ENCODE data around the gene SIRPD. TPM values are rescaled to one million over a fixed set of nuclear protein-coding genes. Genes with fewer than 3 reads are reported as not detected.

Gene SIRPD
- total and polyA plus RNA-seq, 2 of the 8 experiments (the other 6 are each of a cell fraction or from before 2014, with no cell fraction given) = not detected

DNA sequence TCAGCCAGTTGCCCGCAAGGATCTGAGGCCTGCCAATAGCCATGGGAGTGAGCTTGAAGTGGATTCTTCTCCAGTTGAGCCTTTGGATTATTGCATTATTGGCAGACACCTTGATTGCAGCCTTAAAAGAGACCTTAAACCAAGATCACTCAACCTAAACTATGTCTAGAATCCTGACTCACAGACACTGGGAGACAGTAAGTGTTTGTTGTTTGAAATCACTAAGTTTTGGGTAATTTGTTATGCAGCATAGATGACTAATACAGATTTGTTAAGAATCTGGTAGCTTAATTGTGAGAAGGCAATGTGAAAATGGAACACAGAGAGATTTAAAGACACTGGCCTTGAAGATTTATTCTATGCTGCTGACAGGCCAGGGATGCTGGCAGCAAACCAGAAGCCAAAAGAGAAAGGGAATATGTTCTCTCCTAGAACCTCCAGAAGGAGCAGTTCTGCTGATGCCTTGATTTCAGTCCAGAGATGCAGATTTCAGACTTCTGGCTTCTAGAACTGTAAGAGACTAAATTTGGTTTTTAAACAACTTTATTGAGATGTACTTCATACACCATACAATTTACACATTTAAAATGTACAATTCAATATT is 17.6 kb downstream of the SIRPD start:
- Histone ChIP-seq H3K79me1 (ENCODE audit: low read depth, low read length) (no peaks in the 10 kb centered on the region), H3K27ac (ENCODE audit: low read depth, low read length) (no peak overlapping the region), H3K56ac (replicated peaks; ENCODE audit: insufficient read length, low read depth, low read length) (no peak overlapping the region), H3K4me3 (ENCODE audit: extremely low read depth in 1 of 4, insufficient read depth in 2 of 4, low read depth in 3 of 4, low read length in 4 of 4) (no peak overlapping the region), H3K9me3 (ENCODE audit: insufficient read depth in 2 of 2, low read depth in 1 of 2, low read length in 1 of 2) (no peaks in the 10 kb centered on the region; a peak in 1 of 4 replicates), H3K23me2 (ENCODE audit: low read depth, low read length) (no peaks in the 10 kb centered on the region), H4K20me1 (replicated peaks in 1 of 2; ENCODE audit: control insufficient read depth in 1 of 2, insufficient read depth in 2 of 2, low read length in 2 of 2) (no peaks in the 10 kb centered on the region), H2BK5ac (ENCODE audit: low read depth, low read length) (no peak overlapping the region), H2BK12ac (ENCODE audit: low read depth, low read length) (no peak overlapping the region), H2BK20ac (ENCODE audit: low read length) (no peak overlapping the region), H2BK120ac (replicated peaks; ENCODE audit: low read depth, low read length) (no peak overlapping the region), H2AK5ac (ENCODE audit: low read depth, low read length) (no peak overlapping the region), H3K4me1 (replicated peaks in 1 of 4; ENCODE audit: control insufficient read depth in 3 of 4, insufficient read depth in 4 of 4, low read length in 3 of 4) (no peaks in the 10 kb centered on the region), H3K79me2 (ENCODE audit: control insufficient read depth in 1 of 2, insufficient read depth in 2 of 2, low read length in 2 of 2) (no peaks in the 10 kb centered on the region), H3K27me3 (replicated peaks in 1 of 4; ENCODE audit: control insufficient read depth in 3 of 4, extremely low read depth in 1 of 4, insufficient read depth in 3 of 4, low read length in 3 of 4) (no peaks in the 10 kb centered on the region; a peak in 1 of 7 replicates), H3K4me2 (ENCODE audit: insufficient read depth in 1 of 2, low read depth in 2 of 2, low read length in 2 of 2) (no peak overlapping the region), H2AFZ (ENCODE audit: low read length) (no peak overlapping the region), H3K23ac (ENCODE audit: insufficient read length) (no peak overlapping the region), H4K91ac (replicated peaks; ENCODE audit: insufficient read length, low read length) (no peak overlapping the region), H3K14ac (ENCODE audit: insufficient read length) (no peak overlapping the region), H3K36me3 (ENCODE audit: control insufficient read depth in 2 of 4, insufficient read depth in 4 of 4, low read length in 3 of 4) (no peaks in the 10 kb centered on the region), H4K8ac (ENCODE audit: extremely low read depth, insufficient read depth, low read length) (no peak overlapping the region), H4K5ac (ENCODE audit: insufficient read length, low read depth, low read length) (no peak overlapping the region), H2BK15ac (ENCODE audit: low read length) (no peak overlapping the region), H3K4ac (replicated peaks; ENCODE audit: insufficient read length, low read depth, low read length) (no peak overlapping the region), H3K18ac (ENCODE audit: extremely low read depth, low read length) (no peak overlapping the region), H3K9ac (replicated peaks in 1 of 4; ENCODE audit: extremely low read depth in 1 of 4, low read depth in 3 of 4, low read length in 3 of 4) (no peak overlapping the region)
- TF ChIP-seq SAP30 (IDR thresholded peaks at IDR 0.05; ENCODE audit: insufficient read depth, insufficient replicate concordance, low read length) (no peak), JUN (IDR thresholded peaks at IDR 0.05; ENCODE audit: low read depth, low read length) (no peak)
- 82% methylated on average over 1 of the region's 1 CpG; no CpG with 5 or more reads in 1 of the 2 experiments for WGBS, 2 experiments (ENCODE audit: extremely low coverage in 1 of 2, insufficient coverage in 1 of 2, insufficient read length in 1 of 2, insufficient replicate concordance in 2 of 2, low coverage in 1 of 2, low lambda C conversion rate in 2 of 2, missing lambda C conversion rate in 1 of 2)
- ChIA-PET CTCF (ENCODE audit: partially characterized antibody) (no interaction called here), POLR2A (ENCODE audit: partially characterized antibody) (no interaction called here)
- FAIRE-seq = no peak
- DNase-seq (ENCODE audit: low read depth in 1 of 2, low spot score in 2 of 2) = no peak

Data from H1 (cell line).